ENCODE data around the gene SPIRE1. TPM values are rescaled to one million over a fixed set of nuclear protein-coding genes. Genes with fewer than 3 reads are reported as not detected.
A peak's percentile ranks its signal among the peaks of the same experiment; 100 is the strongest.

SPIRE1 gene
- total RNA-seq, 1 donor from 2014 or later = 47.0 TPM

DNA sequence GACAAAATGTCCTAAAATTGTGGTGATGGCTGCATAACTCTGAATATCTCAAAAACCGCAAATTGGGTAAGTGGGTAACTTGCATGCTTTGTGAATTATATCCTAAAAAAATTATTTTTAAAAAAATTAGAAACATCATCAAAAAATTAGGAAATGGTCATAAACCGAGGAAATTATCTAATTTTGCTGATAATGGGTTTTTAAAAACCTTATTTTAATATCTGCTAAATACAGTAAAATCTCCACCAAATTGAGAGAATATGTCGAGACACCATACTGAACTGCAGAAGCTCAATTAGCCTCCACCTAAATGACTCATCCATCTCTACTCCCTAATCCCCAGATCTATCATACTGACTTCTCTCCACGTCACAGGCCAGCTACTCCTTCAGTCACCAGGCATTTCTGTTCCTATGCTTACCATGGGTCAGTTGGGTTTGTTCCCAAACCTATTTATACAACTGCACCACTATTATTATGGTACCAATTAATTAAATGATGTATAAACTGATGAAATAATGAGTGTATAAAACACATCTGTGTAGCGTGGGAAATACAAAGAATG is 36.1 kb downstream of the SPIRE1 start:
- Mint-ChIP-seq H3K27me3 (ENCODE audit: unreplicated experiment) (no peaks in the 10 kb centered on the region), H3K36me3 (ENCODE audit: unreplicated experiment) (peaks cover 9% of the 10 kb centered on the region), H3K27ac (ENCODE audit: unreplicated experiment) (peak overlapping the region; percentile 15), H3K4me1 (ENCODE audit: unreplicated experiment) (peaks cover 6% of the 10 kb centered on the region), H3K4me3 (ENCODE audit: unreplicated experiment) (no peak overlapping the region), H3K9me3 (ENCODE audit: unreplicated experiment) (peaks cover 6% of the 10 kb centered on the region)
- DNase-seq (ENCODE audit: extremely low spot score, unreplicated experiment) = no peak
- no peak for TF ChIP-seq CTCF (IDR thresholded peaks at IDR 0.05)

DNA sequence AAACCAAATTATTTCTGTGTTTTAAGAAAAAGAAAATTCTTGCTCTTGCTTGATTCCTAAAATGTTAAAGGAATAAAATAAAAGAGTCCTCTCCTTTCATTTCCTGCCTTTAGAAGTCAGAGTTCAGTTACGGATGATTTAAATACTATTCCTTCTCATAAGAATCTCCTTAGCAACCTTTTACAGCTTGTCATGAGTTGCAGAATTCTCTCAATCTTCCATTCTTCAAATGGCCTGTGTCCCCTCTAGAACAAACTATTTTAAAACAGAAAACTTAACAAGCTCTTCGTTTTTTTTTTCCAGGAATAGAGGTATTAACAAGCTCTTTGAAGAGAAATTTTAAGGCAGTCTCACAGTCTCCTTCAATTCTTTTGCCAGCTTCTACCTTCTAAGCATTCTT is 42.2 kb downstream of the SPIRE1 start:
- peak overlapping the region; percentile 61 for H3K27ac Mint-ChIP-seq (ENCODE audit: unreplicated experiment)

GRCh38 chr18:12608301-12608700 is 49.6 kb downstream of the SPIRE1 start:
- Mint-ChIP-seq H3K27me3 (ENCODE audit: unreplicated experiment) (no peaks in the 10 kb centered on the region), H3K4me1 (ENCODE audit: unreplicated experiment) (peaks cover 59% of the 10 kb centered on the region), H3K9me3 (ENCODE audit: unreplicated experiment) (no peaks in the 10 kb centered on the region), H3K27ac (ENCODE audit: unreplicated experiment) (peak overlapping the region; percentile 99), H3K36me3 (ENCODE audit: unreplicated experiment) (peaks cover 2% of the 10 kb centered on the region), H3K4me3 (ENCODE audit: unreplicated experiment) (no peak overlapping the region)
- DNase-seq (ENCODE audit: extremely low spot score, unreplicated experiment) = no peak
- TF ChIP-seq CTCF (IDR thresholded peaks at IDR 0.05) = no peak

More for the DNA sequence above, 42.2 kb downstream of the SPIRE1 start:
- Mint-ChIP-seq H3K4me3 (ENCODE audit: unreplicated experiment) (no peak overlapping the region), H3K36me3 (ENCODE audit: unreplicated experiment) (peaks cover 7% of the 10 kb centered on the region), H3K27me3 (ENCODE audit: unreplicated experiment) (no peaks in the 10 kb centered on the region), H3K4me1 (ENCODE audit: unreplicated experiment) (peaks cover 18% of the 10 kb centered on the region), H3K9me3 (ENCODE audit: unreplicated experiment) (peaks cover 3% of the 10 kb centered on the region)
- no peak for TF ChIP-seq CTCF (IDR thresholded peaks at IDR 0.05)
- no peak for DNase-seq (ENCODE audit: extremely low spot score, unreplicated experiment)

DNA sequence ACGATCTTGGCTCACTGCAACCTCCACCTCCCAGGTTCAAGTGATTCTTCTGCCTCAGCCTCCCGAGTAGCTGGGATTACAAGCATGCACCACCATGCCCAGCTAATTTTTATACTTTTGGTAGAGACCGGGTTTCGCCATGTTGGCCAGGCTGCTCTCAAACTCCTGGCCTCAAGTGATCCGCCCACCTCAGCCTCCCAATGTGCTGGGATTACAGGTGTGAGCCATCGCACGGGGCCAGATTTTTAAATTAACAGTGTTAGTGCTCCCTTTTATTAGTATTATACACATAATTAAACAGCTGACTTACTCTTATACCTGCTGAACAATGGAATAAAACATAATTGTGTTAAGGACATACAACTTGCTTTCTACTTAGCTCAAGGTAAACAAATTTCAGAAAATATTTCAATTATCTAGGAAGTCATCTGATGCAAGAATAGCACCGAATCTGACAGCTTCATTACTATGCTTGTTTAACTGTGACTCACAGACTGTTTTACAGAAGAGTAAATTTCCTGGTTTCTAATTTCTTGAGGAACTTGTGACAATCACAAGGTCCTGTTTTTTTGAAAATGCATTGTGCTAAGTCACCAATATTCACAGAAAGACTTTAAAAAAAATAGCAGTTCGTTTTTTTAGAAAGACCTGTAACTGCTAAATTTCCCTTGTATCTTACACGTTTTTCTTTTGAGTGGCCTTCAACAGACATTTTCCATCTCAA is 51.2 kb downstream of the SPIRE1 start:
- Mint-ChIP-seq H3K4me3 (ENCODE audit: unreplicated experiment) (peak overlapping the region; percentile 39), H3K27me3 (ENCODE audit: unreplicated experiment) (no peaks in the 10 kb centered on the region), H3K9me3 (ENCODE audit: unreplicated experiment) (no peaks in the 10 kb centered on the region), H3K4me1 (ENCODE audit: unreplicated experiment) (peaks cover 59% of the 10 kb centered on the region), H3K27ac (ENCODE audit: unreplicated experiment) (peak overlapping the region; percentile 99), H3K36me3 (ENCODE audit: unreplicated experiment) (no peaks in the 10 kb centered on the region)
- no peak for TF ChIP-seq CTCF (IDR thresholded peaks at IDR 0.05)
- no peak for DNase-seq (ENCODE audit: extremely low spot score, unreplicated experiment)

- Mint-ChIP-seq H3K9me3 (ENCODE audit: unreplicated experiment) (no peaks in the 10 kb centered on the region), H3K36me3 (ENCODE audit: unreplicated experiment) (no peaks in the 10 kb centered on the region), H3K27ac (ENCODE audit: unreplicated experiment) (peak overlapping the region; percentile 21)
Observed at GRCh38 chr18:12604445-12605007, 53.4 kb downstream of the SPIRE1 start.

More at GRCh38 chr18:12604445-12605007, 53.4 kb downstream of the SPIRE1 start:
- Mint-ChIP-seq H3K4me1 (ENCODE audit: unreplicated experiment) (peaks cover 53% of the 10 kb centered on the region), H3K4me3 (ENCODE audit: unreplicated experiment) (no peak overlapping the region), H3K27me3 (ENCODE audit: unreplicated experiment) (no peaks in the 10 kb centered on the region)
- DNase-seq (ENCODE audit: extremely low spot score, unreplicated experiment) = no peak
- TF ChIP-seq CTCF (IDR thresholded peaks at IDR 0.05) = peak; percentile 23

Measured in osteocyte (in vitro differentiated cells).